ENCODE results near the gene ZMIZ1.

Gene ZMIZ1

GRCh38 chr10:79138449-79139123 is 69.8 kb downstream of the ZMIZ1 start:
- Histone ChIP-seq H3K4me2 (ENCODE audit: low read length, poor library complexity, severe bottlenecking) (no peak overlapping the region), H3K36me3 (ENCODE audit: control insufficient read depth in 1 of 2, insufficient read depth in 2 of 2, low read depth in 1 of 2, low read length in 2 of 2) (peaks cover 51 to 52% of the 10 kb centered on the region in 2 experiments)

GRCh38 chr10:79139124-79139835 is 70.5 kb downstream of the ZMIZ1 start:
- Histone ChIP-seq H2AK5ac (ENCODE audit: low read length, severe bottlenecking) (peak overlapping the region; percentile 98), H3K9me3 (ENCODE audit: control insufficient read depth, low read length) (no peaks in the 10 kb centered on the region), H2BK12ac (ENCODE audit: low read length in 2 of 2) (peak overlapping the region; percentile 60 to 99), H3K4me2 (ENCODE audit: low read length, poor library complexity, severe bottlenecking) (no peak overlapping the region), H3K79me1 (replicated peaks; ENCODE audit: low read length, poor library complexity, severe bottlenecking) (peaks cover 16% of the 10 kb centered on the region), H3K36me3 (ENCODE audit: control insufficient read depth in 1 of 2, insufficient read depth in 2 of 2, low read depth in 1 of 2, low read length in 2 of 2) (peaks cover 51 to 55% of the 10 kb centered on the region in 2 experiments), H4K8ac (ENCODE audit: low read length) (peak overlapping the region; percentile 39), H3K4ac (ENCODE audit: low read depth in 1 of 2, low read length in 2 of 2) (peak overlapping the region; percentile 95 to 97), H3K27me3 (ENCODE audit: control insufficient read depth in 1 of 2, insufficient read depth in 1 of 2, low read length in 2 of 2) (no peaks in the 10 kb centered on the region), H3K27ac (ENCODE audit: low read length, poor library complexity, severe bottlenecking) (peak overlapping the region; percentile 87), H2BK5ac (ENCODE audit: low read depth, low read length, poor library complexity, severe bottlenecking) (peak overlapping the region; percentile 48), H3K14ac (ENCODE audit: low read length in 2 of 2) (peak overlapping the region in 1 of 2 experiments; percentile 95), H4K91ac (ENCODE audit: low read length) (peak overlapping the region; percentile 98), H2BK120ac (ENCODE audit: low read depth, low read length) (peak overlapping the region; percentile 87), H3K4me1 (ENCODE audit: control insufficient read depth, insufficient read depth, low read depth, low read length) (peaks cover 67% of the 10 kb centered on the region), H3K9ac (ENCODE audit: low read length) (peak overlapping the region; percentile 92), H3K4me3 (ENCODE audit: insufficient read depth in 1 of 2, low read depth in 1 of 2, low read length in 2 of 2) (peak overlapping the region in 1 of 2 experiments; percentile 38), H3K23ac (ENCODE audit: low read length in 2 of 2) (peak overlapping the region in 1 of 2 experiments; percentile 94), H2BK15ac (ENCODE audit: low read depth, poor library complexity, severe bottlenecking) (peak overlapping the region; percentile 44), H3K18ac (ENCODE audit: low read depth in 1 of 2, low read length in 2 of 2) (peak overlapping the region; percentile 95 to 97), H2AFZ (ENCODE audit: low read depth, low read length) (no peak overlapping the region)
- peak; percentile 99 for DNase-seq
- 22% methylated on average over 24 of the region's 26 CpGs for WGBS

More at GRCh38 chr10:79138449-79139123, 69.8 kb downstream of the ZMIZ1 start:
- Histone ChIP-seq H3K4me1 (ENCODE audit: control insufficient read depth, insufficient read depth, low read depth, low read length) (peaks cover 67% of the 10 kb centered on the region), H4K8ac (ENCODE audit: low read length) (peak overlapping the region; percentile 93), H2BK120ac (ENCODE audit: low read depth, low read length) (peak overlapping the region; percentile 99), H3K23ac (ENCODE audit: low read length in 2 of 2) (peak overlapping the region in 1 of 2 experiments; percentile 20), H3K9ac (ENCODE audit: low read length) (peak overlapping the region; percentile 92), H2BK12ac (ENCODE audit: low read length in 2 of 2) (peak overlapping the region; percentile 64 to 90), H2AFZ (ENCODE audit: low read depth, low read length) (no peak overlapping the region), H4K91ac (ENCODE audit: low read length) (peak overlapping the region; percentile 34), H3K4me3 (ENCODE audit: insufficient read depth in 1 of 2, low read depth in 1 of 2, low read length in 2 of 2) (peak overlapping the region in 1 of 2 experiments; percentile 38), H3K79me1 (replicated peaks; ENCODE audit: low read length, poor library complexity, severe bottlenecking) (peaks cover 18% of the 10 kb centered on the region), H3K9me3 (ENCODE audit: control insufficient read depth, low read length) (no peaks in the 10 kb centered on the region), H2AK5ac (ENCODE audit: low read length, severe bottlenecking) (peak overlapping the region; percentile 26), H3K14ac (ENCODE audit: low read length in 2 of 2) (peak overlapping the region in 1 of 2 experiments; percentile 87), H3K27me3 (ENCODE audit: control insufficient read depth in 1 of 2, insufficient read depth in 1 of 2, low read length in 2 of 2) (no peaks in the 10 kb centered on the region), H3K4ac (ENCODE audit: low read depth in 1 of 2, low read length in 2 of 2) (peak overlapping the region; percentile 76 to 94), H2BK15ac (ENCODE audit: low read depth, poor library complexity, severe bottlenecking) (peak overlapping the region; percentile 83), H3K18ac (ENCODE audit: low read depth in 1 of 2, low read length in 2 of 2) (peak overlapping the region; percentile 82 to 95), H2BK5ac (ENCODE audit: low read depth, low read length, poor library complexity, severe bottlenecking) (peak overlapping the region; percentile 77), H3K27ac (ENCODE audit: low read length, poor library complexity, severe bottlenecking) (peak overlapping the region; percentile 87)
- WGBS: 96% methylated on average over 2 of the region's 5 CpGs
- no peak for DNase-seq

- H2AFZ ChIP-seq (ENCODE audit: low read depth, low read length): no peak overlapping the region
- peak overlapping the region; percentile 98 for H2AK5ac ChIP-seq (ENCODE audit: low read length, severe bottlenecking)
- DNase-seq: no peak
- peaks cover 15% of the 10 kb centered on the region for H3K79me1 ChIP-seq (replicated peaks; ENCODE audit: low read length, poor library complexity, severe bottlenecking)
- peak overlapping the region; percentile 87 for H3K27ac ChIP-seq (ENCODE audit: low read length, poor library complexity, severe bottlenecking)
- WGBS: 89% methylated on average over 7 of the region's 7 CpGs
- H4K8ac ChIP-seq (ENCODE audit: low read length): peak overlapping the region; percentile 39
- no peak overlapping the region for H3K4me3 ChIP-seq (ENCODE audit: insufficient read depth in 1 of 2, low read depth in 1 of 2, low read length in 2 of 2)
- H3K18ac ChIP-seq (ENCODE audit: low read depth in 1 of 2, low read length in 2 of 2): peak overlapping the region; percentile 95 to 97
- H2BK15ac ChIP-seq (ENCODE audit: low read depth, poor library complexity, severe bottlenecking): peak overlapping the region; percentile 26
- H3K4me1 ChIP-seq (ENCODE audit: control insufficient read depth, insufficient read depth, low read depth, low read length): peaks cover 70% of the 10 kb centered on the region
- peak overlapping the region; percentile 98 for H4K91ac ChIP-seq (ENCODE audit: low read length)
- no peaks in the 10 kb centered on the region for H3K9me3 ChIP-seq (ENCODE audit: control insufficient read depth, low read length)
- H3K4me2 ChIP-seq (ENCODE audit: low read length, poor library complexity, severe bottlenecking): no peak overlapping the region
- H2BK120ac ChIP-seq (ENCODE audit: low read depth, low read length): no peak overlapping the region
- peak overlapping the region; percentile 92 for H3K9ac ChIP-seq (ENCODE audit: low read length)
- no peaks in the 10 kb centered on the region for H3K27me3 ChIP-seq (ENCODE audit: control insufficient read depth in 1 of 2, insufficient read depth in 1 of 2, low read length in 2 of 2)
- H3K4ac ChIP-seq (ENCODE audit: low read depth in 1 of 2, low read length in 2 of 2): peak overlapping the region in 1 of 2 experiments; percentile 95
- peak overlapping the region in 1 of 2 experiments; percentile 88 for H3K14ac ChIP-seq (ENCODE audit: low read length in 2 of 2)
- peak overlapping the region; percentile 80 to 99 for H2BK12ac ChIP-seq (ENCODE audit: low read length in 2 of 2)
- H3K23ac ChIP-seq (ENCODE audit: low read length in 2 of 2): no peak overlapping the region
- H2BK5ac ChIP-seq (ENCODE audit: low read depth, low read length, poor library complexity, severe bottlenecking): peak overlapping the region; percentile 48
- H3K36me3 ChIP-seq (ENCODE audit: control insufficient read depth in 1 of 2, insufficient read depth in 2 of 2, low read depth in 1 of 2, low read length in 2 of 2): peaks cover 50 to 52% of the 10 kb centered on the region in 2 experiments
These were observed 71.5 kb downstream of the ZMIZ1 start for GRCh38 chr10:79140085-79140793.

All from mesenchymal stem cell (in vitro differentiated cells and primary cell).